Cerebellar nuclear complex (tissue), 1 donor: ENCODE results near the gene SLC4A9.
"Not testable (repeated sequence)": the region's sequence is repeated elsewhere in the genome, so short reads cannot be mapped to it uniquely, and the experiment has no call there.

Source experiments
- DNase-seq, 2 experiments: peaks; one replicate each; lab custom pipeline; 2025; lab: John Stamatoyannopoulos, UW

SLC4A9 gene

GRCh38 chr5:140338336-140338735 is 21.7 kb upstream of the SLC4A9 start:
- DNase-seq: no peak

GRCh38 chr5:140338908-140339307 is 21.1 kb upstream of the SLC4A9 start:
- DNase-seq: no peak

- no peak for DNase-seq
Measured at GRCh38 chr5:140339636-140340035, 20.4 kb upstream of the SLC4A9 start.

- no peak for DNase-seq
Measured at GRCh38 chr5:140340605-140341121, 19.3 kb upstream of the SLC4A9 start.

- no peak for DNase-seq
Measured at GRCh38 chr5:140341591-140341990, 18.4 kb upstream of the SLC4A9 start.

GRCh38 chr5:140342287-140342686 is 17.7 kb upstream of the SLC4A9 start:
- no peak for DNase-seq

- DNase-seq: no peak
Measured at GRCh38 chr5:140342896-140343295, 17.1 kb upstream of the SLC4A9 start.

- DNase-seq: not testable (repeated sequence)
Measured at GRCh38 chr5:140343849-140344248, 16.1 kb upstream of the SLC4A9 start.

GRCh38 chr5:140344683-140345423 is 15.1 kb upstream of the SLC4A9 start:
- no peak for DNase-seq

GRCh38 chr5:140345919-140346347 is 14.1 kb upstream of the SLC4A9 start:
- no peak for DNase-seq

GRCh38 chr5:140346348-140347221 is 13.4 kb upstream of the SLC4A9 start, which contains the start of gene HBEGF:
HBEGF (minus strand) TSS chr5:140346603; CDS start chr5:140346328, 275 bp downstream.
- peak in 1 of 2 experiments; percentile 20 for DNase-seq

GRCh38 chr5:140347360-140347759 is 12.6 kb upstream of the SLC4A9 start:
- DNase-seq: no peak

- no peak for DNase-seq
Measured at GRCh38 chr5:140348104-140348503, 11.9 kb upstream of the SLC4A9 start.

GRCh38 chr5:140349244-140349643 is 10.8 kb upstream of the SLC4A9 start:
- DNase-seq: no peak

GRCh38 chr5:140351609-140352334 is 8.2 kb upstream of the SLC4A9 start:
- DNase-seq: peak in 1 of 2 experiments; percentile 47

- no peak for DNase-seq
Measured at GRCh38 chr5:140355546-140355945, 4.4 kb upstream of the SLC4A9 start.

- no peak for DNase-seq
Measured at GRCh38 chr5:140356853-140357725, 2.9 kb upstream of the SLC4A9 start.

GRCh38 chr5:140357726-140358093 is 2.3 kb upstream of the SLC4A9 start:
- DNase-seq: peak in 1 of 2 experiments; percentile 66

GRCh38 chr5:140358738-140359310 is 1.2 kb upstream of the SLC4A9 start:
- no peak for DNase-seq

GRCh38 chr5:140360681-140361479 is 886 bp downstream of the SLC4A9 start:
- DNase-seq: no peak
